ENCODE measurements around the gene SPATA46.

SPATA46 gene

GRCh38 chr1:162380061-162380846, 3.6 kb upstream of the SPATA46 start:
- CTCF ChIA-PET, result interaction anchor here (1.4 to 3.3 kb wide), 2 partner anchors 11 to 23 kb away, joined by 4 to 21 read pairs; no protein-coding TSS in a partner anchor
- DNase-seq (ENCODE audit: extremely low spot score), result no peak
- TF ChIP-seq CTCF (IDR thresholded peaks at IDR 0.05; ENCODE audit: control extremely low read depth, extremely low read depth, low read depth, missing control alignments), result no peak

GRCh38 chr1:162375463-162375862, 1.2 kb downstream of the SPATA46 start:
- POLR2A ChIA-PET, result no interaction called here
- CTCF ChIA-PET, result interaction anchor here (0.9 to 1.4 kb wide), 2 partner anchors 9 to 16 kb away, joined by 4 to 5 read pairs; no protein-coding TSS in a partner anchor

More at GRCh38 chr1:162380061-162380846, 3.6 kb upstream of the SPATA46 start:
- POLR2A ChIA-PET, result no interaction called here

GRCh38 chr1:162374406-162374805, 2.2 kb downstream of the SPATA46 start:
- CTCF ChIA-PET, result interaction anchor here (1.1 kb wide), 1 partner anchor 13 kb away, joined by 4 read pairs; no protein-coding TSS in a partner anchor
- POLR2A ChIA-PET, result no interaction called here

More at GRCh38 chr1:162375463-162375862, 1.2 kb downstream of the SPATA46 start:
- DNase-seq (ENCODE audit: extremely low spot score), result no peak
- TF ChIP-seq CTCF (IDR thresholded peaks at IDR 0.05; ENCODE audit: control extremely low read depth, extremely low read depth, low read depth, missing control alignments), result no peak

GRCh38 chr1:162373541-162374260, 3.0 kb downstream of the SPATA46 start:
- TF ChIP-seq CTCF (IDR thresholded peaks at IDR 0.05; ENCODE audit: control extremely low read depth, extremely low read depth, low read depth, missing control alignments), result no peak
- ChIA-PET CTCF (interaction anchor here (1.0 to 2.9 kb wide), 4 partner anchors 8 to 18 kb away, joined by 4 to 11 read pairs (median 7); partner anchors contain the start of gene C1orf226), POLR2A (no interaction called here)
- DNase-seq (ENCODE audit: extremely low spot score), result no peak

More at GRCh38 chr1:162374406-162374805, 2.2 kb downstream of the SPATA46 start:
- DNase-seq (ENCODE audit: extremely low spot score), result no peak
- TF ChIP-seq CTCF (IDR thresholded peaks at IDR 0.05; ENCODE audit: control extremely low read depth, extremely low read depth, low read depth, missing control alignments), result no peak

- TF ChIP-seq CTCF (IDR thresholded peaks at IDR 0.05; ENCODE audit: control extremely low read depth, extremely low read depth, low read depth, missing control alignments), result no peak
- ChIA-PET POLR2A (no interaction called here), CTCF (interaction anchor here (1.0 to 2.9 kb wide), 3 partner anchors 9 to 19 kb away, joined by 4 to 11 read pairs (median 10); partner anchors contain the start of gene C1orf226)
- no peak for DNase-seq (ENCODE audit: extremely low spot score)
Observed at GRCh38 chr1:162373072-162373427, 3.6 kb downstream of the SPATA46 start.

All from GM10248 (cell line).